Measurements from ENCODE around the gene LRIF1. TPM values are rescaled to one million over a fixed set of nuclear protein-coding genes. Genes with fewer than 3 reads are reported as not detected.

Gene LRIF1
- total RNA-seq, 1 experiment from 2014 or later = 17.9 TPM

DNA sequence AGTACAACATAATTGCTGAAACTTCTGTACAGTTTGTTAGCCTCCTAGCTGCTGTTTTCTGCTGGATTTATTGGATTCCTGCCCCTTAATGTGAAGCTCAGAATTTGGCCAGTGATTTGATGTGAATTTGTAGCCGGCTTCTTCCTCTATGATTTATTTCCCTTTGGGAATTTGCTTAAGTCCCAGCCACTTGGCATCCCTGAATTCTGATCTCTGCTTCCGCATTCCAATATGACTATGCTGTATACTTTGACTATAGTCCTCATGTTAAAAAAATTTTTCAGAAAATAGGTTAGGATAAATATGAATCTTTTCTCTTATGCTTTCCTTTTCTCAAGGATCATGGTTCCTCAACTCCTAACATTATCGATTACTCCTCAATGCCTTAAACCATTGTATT lies 12.4 kb upstream of the LRIF1 start:
- no peak for DNase-seq
- Mint-ChIP-seq H3K9me3 (ENCODE audit: low read depth, unreplicated experiment) (peaks cover 6% of the 10 kb centered on the region), H3K36me3 (ENCODE audit: insufficient read depth, unreplicated experiment) (no peaks in the 10 kb centered on the region), H3K4me3 (ENCODE audit: low read depth, unreplicated experiment) (no peak overlapping the region), H3K4me1 (ENCODE audit: low read depth, unreplicated experiment) (no peaks in the 10 kb centered on the region), H3K27ac (ENCODE audit: unreplicated experiment) (no peak overlapping the region), H3K27me3 (ENCODE audit: unreplicated experiment) (peaks cover 30% of the 10 kb centered on the region)
- intact Hi-C loops (cut with micrococcal nuclease; ENCODE audit: unreplicated experiment) = no loop called here
- TF ChIP-seq, protein P1, sequence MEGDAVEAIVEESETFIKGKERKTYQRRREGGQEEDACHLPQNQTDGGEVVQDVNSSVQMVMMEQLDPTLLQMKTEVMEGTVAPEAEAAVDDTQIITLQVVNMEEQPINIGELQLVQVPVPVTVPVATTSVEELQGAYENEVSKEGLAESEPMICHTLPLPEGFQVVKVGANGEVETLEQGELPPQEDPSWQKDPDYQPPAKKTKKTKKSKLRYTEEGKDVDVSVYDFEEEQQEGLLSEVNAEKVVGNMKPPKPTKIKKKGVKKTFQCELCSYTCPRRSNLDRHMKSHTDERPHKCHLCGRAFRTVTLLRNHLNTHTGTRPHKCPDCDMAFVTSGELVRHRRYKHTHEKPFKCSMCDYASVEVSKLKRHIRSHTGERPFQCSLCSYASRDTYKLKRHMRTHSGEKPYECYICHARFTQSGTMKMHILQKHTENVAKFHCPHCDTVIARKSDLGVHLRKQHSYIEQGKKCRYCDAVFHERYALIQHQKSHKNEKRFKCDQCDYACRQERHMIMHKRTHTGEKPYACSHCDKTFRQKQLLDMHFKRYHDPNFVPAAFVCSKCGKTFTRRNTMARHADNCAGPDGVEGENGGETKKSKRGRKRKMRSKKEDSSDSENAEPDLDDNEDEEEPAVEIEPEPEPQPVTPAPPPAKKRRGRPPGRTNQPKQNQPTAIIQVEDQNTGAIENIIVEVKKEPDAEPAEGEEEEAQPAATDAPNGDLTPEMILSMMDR (IDR thresholded peaks at IDR 0.05; ENCODE audit: unreplicated experiment) = no peak
- CTCF ChIA-PET = no interaction called here
- no TSS peak for BruUV-seq (replicated peaks)

DNA sequence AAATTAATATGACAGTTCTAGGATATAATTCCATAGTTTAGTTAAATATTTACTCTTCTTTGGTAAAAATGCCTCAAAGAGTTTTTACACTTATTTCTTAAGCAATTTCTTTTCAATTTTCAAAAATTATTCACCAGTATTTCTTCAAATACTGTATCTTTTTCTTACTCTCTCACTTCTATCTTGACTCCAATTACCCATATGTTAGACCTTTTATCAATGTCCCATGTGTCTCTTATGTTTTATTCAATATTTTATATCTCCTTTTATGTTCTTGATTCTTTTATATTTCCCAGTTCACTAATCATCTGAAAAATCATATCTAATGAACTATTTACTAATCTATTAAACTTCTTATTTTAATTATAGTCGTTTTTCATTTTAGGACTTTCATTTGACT lies 11.5 kb upstream of the LRIF1 start:
- no peak overlapping the region for H3K27ac Mint-ChIP-seq (ENCODE audit: unreplicated experiment)
- no TSS peak for BruUV-seq (replicated peaks)
- TF ChIP-seq, protein P1 (IDR thresholded peaks at IDR 0.05; ENCODE audit: unreplicated experiment) = no peak
- intact Hi-C loops (cut with micrococcal nuclease; ENCODE audit: unreplicated experiment) = no loop called here
- no peaks in the 10 kb centered on the region for H3K4me1 Mint-ChIP-seq (ENCODE audit: low read depth, unreplicated experiment)
- H3K4me3 Mint-ChIP-seq (ENCODE audit: low read depth, unreplicated experiment) = no peak overlapping the region
- no peaks in the 10 kb centered on the region for H3K36me3 Mint-ChIP-seq (ENCODE audit: insufficient read depth, unreplicated experiment)
- no peak for DNase-seq
- CTCF ChIA-PET = interaction anchor here (0.7 kb wide), 1 partner anchor 17 kb away, joined by 4 read pairs; no protein-coding TSS in a partner anchor
- H3K9me3 Mint-ChIP-seq (ENCODE audit: low read depth, unreplicated experiment) = peaks cover 6% of the 10 kb centered on the region
- H3K27me3 Mint-ChIP-seq (ENCODE audit: unreplicated experiment) = peaks cover 22% of the 10 kb centered on the region

DNA sequence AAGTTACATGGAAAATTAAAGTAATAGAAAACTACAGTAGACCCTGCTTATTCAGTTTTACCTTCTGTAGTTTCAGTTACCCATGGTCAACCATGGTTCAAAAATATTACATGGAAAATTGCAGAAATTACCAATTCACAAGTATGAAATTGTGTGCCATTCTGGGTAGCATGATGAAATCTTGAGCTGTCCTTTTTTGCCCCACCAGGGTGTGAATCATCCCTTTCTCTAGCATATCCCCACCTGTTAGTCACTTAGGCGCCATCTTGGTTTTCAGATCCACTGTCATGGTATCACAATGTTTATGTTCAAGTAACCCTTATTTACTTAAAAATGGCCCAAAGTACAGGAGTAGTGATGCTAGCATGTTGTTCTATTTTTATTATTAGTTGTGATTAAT lies 3.5 kb upstream of the LRIF1 start:
- intact Hi-C loops (cut with micrococcal nuclease; ENCODE audit: unreplicated experiment) = no loop called here
- H3K4me1 Mint-ChIP-seq (ENCODE audit: low read depth, unreplicated experiment) = peaks cover 9% of the 10 kb centered on the region
- no TSS peak for BruUV-seq (replicated peaks)
- TF ChIP-seq, protein P1 (IDR thresholded peaks at IDR 0.05; ENCODE audit: unreplicated experiment) = no peak
- DNase-seq = no peak
- H3K4me3 Mint-ChIP-seq (ENCODE audit: low read depth, unreplicated experiment) = no peak overlapping the region
- CTCF ChIA-PET = no interaction called here
- peaks cover 34% of the 10 kb centered on the region for H3K36me3 Mint-ChIP-seq (ENCODE audit: insufficient read depth, unreplicated experiment)
- peaks cover 8% of the 10 kb centered on the region for H3K27me3 Mint-ChIP-seq (ENCODE audit: unreplicated experiment)
- H3K27ac Mint-ChIP-seq (ENCODE audit: unreplicated experiment) = no peak overlapping the region
- H3K9me3 Mint-ChIP-seq (ENCODE audit: low read depth, unreplicated experiment) = peaks cover 18% of the 10 kb centered on the region

DNA sequence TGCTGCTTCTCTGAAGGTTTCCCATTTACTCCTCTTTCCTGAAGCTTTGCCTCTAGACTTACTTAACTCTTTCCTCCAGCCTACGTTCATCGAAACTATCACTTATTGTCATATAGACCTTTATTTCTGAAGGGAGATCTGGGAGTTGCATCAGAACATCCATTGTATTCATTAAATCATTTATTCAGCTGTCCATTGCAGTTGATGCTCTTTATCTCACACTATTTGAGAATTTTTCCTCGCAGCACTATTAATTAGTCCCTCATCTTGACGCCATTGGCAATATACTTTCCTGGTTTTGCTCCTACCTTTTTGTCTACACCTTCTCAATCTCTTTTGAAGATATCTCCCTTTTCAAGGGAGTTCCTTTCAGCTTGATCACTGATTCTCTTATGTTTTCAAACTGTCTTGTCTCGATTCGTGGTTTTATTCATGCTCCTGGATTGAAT lies 757 bp upstream of the LRIF1 start:
- no peak for DNase-seq
- H3K27me3 Mint-ChIP-seq (ENCODE audit: unreplicated experiment) = no peaks in the 10 kb centered on the region
- TF ChIP-seq, protein P1 (IDR thresholded peaks at IDR 0.05; ENCODE audit: unreplicated experiment) = no peak
- H3K4me3 Mint-ChIP-seq (ENCODE audit: low read depth, unreplicated experiment) = peak overlapping the region; percentile 75
- peaks cover 22% of the 10 kb centered on the region for H3K4me1 Mint-ChIP-seq (ENCODE audit: low read depth, unreplicated experiment)
- H3K27ac Mint-ChIP-seq (ENCODE audit: unreplicated experiment) = peak overlapping the region; percentile 99
- CTCF ChIA-PET = interaction anchor here (0.6 kb wide), 1 partner anchor 153 kb away, joined by 3 read pairs; no protein-coding TSS in a partner anchor
- intact Hi-C loops (cut with micrococcal nuclease; ENCODE audit: unreplicated experiment) = no loop called here
- TSS peak; percentile 89 for BruUV-seq (replicated peaks)
- H3K36me3 Mint-ChIP-seq (ENCODE audit: insufficient read depth, unreplicated experiment) = peaks cover 53% of the 10 kb centered on the region
- H3K9me3 Mint-ChIP-seq (ENCODE audit: low read depth, unreplicated experiment) = peaks cover 22% of the 10 kb centered on the region
